H1 (cell line): Measurements from ENCODE around the gene CWF19L1.

ENCODE experiments used
- CREB1 ChIP-seq: IDR thresholded peaks from 2 replicates; pipeline ENCODE4 v1.6.1; 2012; ENCODE audit warnings: inconsistent platforms
- CTCF ChIP-seq, 3 experiments: IDR thresholded peaks; 1 replicate in 2 of 3; 2 replicates in 1 of 3; pipeline versions ENCODE4 v1.5.1 to v1.6.1; 2011; ENCODE audit warnings: low read length in 3 of 3, mild to moderate bottlenecking in 3 of 3, inconsistent platforms in 2 of 3, low read depth in 1 of 3, moderate library complexity in 1 of 3; ENCODE audit not compliant: insufficient read depth in 1 of 3; ENCODE audit errors: control extremely low read depth in 1 of 3
- EP300 ChIP-seq, 2 experiments: IDR thresholded peaks; 1 replicate in 1 of 2; 2 replicates in 1 of 2; pipeline ENCODE4 v1.6.1; 2011 to 2012; ENCODE audit warnings: low read depth in 2 of 2, low read length in 2 of 2, mild to moderate bottlenecking in 2 of 2, borderline replicate concordance in 1 of 2, inconsistent platforms in 1 of 2, moderate library complexity in 1 of 2
- EZH2 ChIP-seq: fragments of 200-600 bp; sonication (generic); IDR thresholded peaks from 2 replicates; pipeline ENCODE4 v1.7.1; 2012; ENCODE audit warnings: low read depth, mild to moderate bottlenecking, moderate library complexity, low read length, inconsistent platforms; ENCODE audit not compliant: severe bottlenecking
- HDAC6 ChIP-seq: IDR thresholded peaks from one replicate; pipeline ENCODE4 v1.7.1; 2012; ENCODE audit warnings: low read depth, mild to moderate bottlenecking, inconsistent platforms, low read length, moderate library complexity
- KDM1A ChIP-seq: fragments of 200-600, 300-600 bp; sonication (generic); IDR thresholded peaks from 2 replicates; pipeline ENCODE4 v1.7.1; 2016; ENCODE audit warnings: mild to moderate bottlenecking, low read length, borderline replicate concordance
- POLR2A ChIP-seq, 2 experiments: IDR thresholded peaks; 1 replicate in 1 of 2; 2 replicates in 1 of 2; pipeline ENCODE4 v1.6.1; 2011; ENCODE audit warnings: low read depth in 2 of 2, low read length in 2 of 2, mild to moderate bottlenecking in 2 of 2; ENCODE audit errors: control extremely low read depth in 1 of 2
- RNF2 ChIP-seq: fragments of 200-900, 300-1000 bp; sonication (generic); IDR thresholded peaks from 2 replicates; pipeline ENCODE4 v1.7.1; 2016; ENCODE audit warnings: borderline replicate concordance, low read depth, mild to moderate bottlenecking, antibody characterized with exemption, low read length; ENCODE audit not compliant: poor library complexity, severe bottlenecking; ENCODE audit errors: missing control alignments
- TCF12 ChIP-seq: IDR thresholded peaks from 2 replicates; pipeline ENCODE4 v1.6.1; 2011; ENCODE audit warnings: low read depth, mild to moderate bottlenecking, low read length
- USF2 ChIP-seq: IDR thresholded peaks from 2 replicates; pipeline ENCODE4 v1.6.1; 2011; ENCODE audit warnings: low read length, improper control_type of control experiment
- YY1 ChIP-seq: IDR thresholded peaks from 2 replicates; pipeline ENCODE4 v1.6.1; 2011; ENCODE audit warnings: low read depth, mild to moderate bottlenecking, low read length

GRCh38 chr10:100293066-100293465 lies 25.6 kb upstream of the CWF19L1 start:
- TF ChIP-seq CTCF (IDR thresholded peaks at IDR 0.05; ENCODE audit: control extremely low read depth in 1 of 3, insufficient read depth in 1 of 3, low read depth in 1 of 3, low read length in 3 of 3) = no peak
- no peak for TF ChIP-seq EZH2
- no peak for TF ChIP-seq RNF2
- TF ChIP-seq YY1 = no peak
- TF ChIP-seq KDM1A = no peak
- no peak for TF ChIP-seq CREB1
- no peak for TF ChIP-seq POLR2A (IDR thresholded peaks at IDR 0.05; ENCODE audit: control extremely low read depth in 1 of 2, low read depth in 2 of 2, low read length in 2 of 2)
- no peak for TF ChIP-seq HDAC6
- TF ChIP-seq TCF12 = no peak
- TF ChIP-seq EP300 (IDR thresholded peaks at IDR 0.05; ENCODE audit: borderline replicate concordance in 1 of 2, low read depth in 2 of 2, low read length in 2 of 2) = no peak
- TF ChIP-seq USF2 = no peak
